Cerebellar nuclear complex (tissue), 1 donor: ENCODE data around the gene CD96.
"Not testable (repeated sequence)": the region's sequence is repeated elsewhere in the genome, so short reads cannot be mapped to it uniquely, and the experiment has no call there.

Source experiments
- DNase-seq, 2 experiments: peaks; one replicate each; lab custom pipeline; 2025; lab: John Stamatoyannopoulos, UW

The CD96 gene

GRCh38 chr3:111627092-111627491, 85.1 kb downstream of the CD96 start:
- no peak for DNase-seq

DNA sequence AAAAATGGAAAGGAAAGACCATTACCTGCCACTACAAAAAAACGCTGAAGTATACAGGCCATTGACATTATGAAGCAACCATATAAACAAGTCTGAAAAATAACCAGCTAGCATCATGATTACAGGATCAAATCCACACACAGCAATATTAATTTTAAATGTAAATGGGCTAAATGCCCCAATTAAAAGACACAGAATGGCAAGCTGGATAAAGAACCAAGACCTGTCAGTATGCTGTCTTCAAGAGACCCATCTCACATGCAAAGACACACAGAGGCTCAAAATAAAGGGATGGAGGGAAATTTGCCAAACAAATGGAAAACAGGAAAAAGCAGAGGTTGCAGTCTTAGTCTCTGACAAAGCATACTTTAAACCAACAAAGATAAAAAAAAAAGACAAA, 87.0 kb downstream of the CD96 start:
- DNase-seq: not testable (repeated sequence)

GRCh38 chr3:111630638-111631037, 88.6 kb downstream of the CD96 start:
- not testable (repeated sequence) for DNase-seq

GRCh38 chr3:111635403-111635802, 93.4 kb downstream of the CD96 start:
- no peak for DNase-seq

- DNase-seq: no peak
These were observed 94.4 kb downstream of the CD96 start for GRCh38 chr3:111636366-111636885.

GRCh38 chr3:111639316-111639715, 97.3 kb downstream of the CD96 start:
- DNase-seq: no peak

DNA sequence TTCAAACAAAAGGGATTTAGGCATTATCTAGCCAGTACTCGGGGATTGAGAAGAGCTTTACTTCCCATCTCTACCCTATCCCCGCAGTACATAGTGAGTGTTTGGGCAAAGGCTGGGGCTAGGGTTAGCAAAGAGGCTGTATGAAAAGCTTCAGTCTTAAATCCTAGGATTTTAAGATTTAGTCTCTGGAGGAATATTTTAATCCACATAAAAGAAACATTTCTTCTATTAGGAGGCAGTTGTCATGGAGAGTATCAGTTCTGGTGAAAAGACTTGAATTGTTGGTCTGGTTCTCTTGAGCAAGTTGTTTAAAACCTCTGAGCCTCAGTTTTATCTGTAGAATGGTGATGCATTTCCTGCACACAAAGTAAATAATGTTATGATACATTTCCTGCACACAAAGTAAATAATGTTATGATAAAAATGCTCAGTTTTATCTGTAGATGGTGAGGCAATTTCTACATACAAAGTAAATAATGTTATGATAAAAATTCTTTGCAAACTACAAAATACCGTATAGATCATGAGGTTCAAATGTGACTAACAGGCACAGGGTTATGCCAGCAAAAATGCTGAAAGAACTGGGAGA, 107.1 kb downstream of the CD96 start:
- no peak for DNase-seq

- no peak for DNase-seq
These were observed 108.6 kb downstream of the CD96 start for GRCh38 chr3:111650378-111651275.

DNA sequence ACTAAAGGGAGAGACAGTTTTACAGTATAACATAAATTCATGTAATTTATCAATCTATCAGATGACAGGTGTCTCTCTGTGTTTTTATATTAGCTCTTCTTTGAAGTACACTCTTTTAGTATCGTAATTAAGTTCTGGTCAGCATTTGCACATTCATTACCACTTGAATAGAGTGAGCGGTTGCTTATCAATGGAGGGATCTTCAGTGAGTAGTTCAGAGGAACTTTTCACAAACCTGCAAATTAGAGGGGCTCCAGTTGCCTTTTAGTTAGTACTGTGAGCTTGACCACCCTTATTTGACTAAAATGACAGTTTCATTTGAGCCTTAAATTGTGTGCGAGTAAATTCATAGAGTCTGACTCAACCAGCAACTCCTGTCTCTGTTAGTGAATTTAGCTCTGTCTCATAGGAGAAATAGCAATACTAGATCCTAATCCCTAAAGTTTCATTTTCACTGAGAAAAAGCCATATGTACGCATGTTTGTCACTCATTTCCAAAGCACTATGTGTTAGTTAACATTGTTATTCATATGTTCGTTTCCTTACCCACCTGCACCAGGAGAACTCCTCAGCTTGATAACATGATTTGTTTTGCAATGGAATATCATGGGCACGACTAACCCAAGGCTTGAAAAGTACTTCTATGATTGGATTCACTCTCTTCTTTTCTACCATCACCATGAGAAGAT, 110.6 kb downstream of the CD96 start:
- DNase-seq: no peak

GRCh38 chr3:111653766-111654165, 111.8 kb downstream of the CD96 start:
- DNase-seq: no peak

DNA sequence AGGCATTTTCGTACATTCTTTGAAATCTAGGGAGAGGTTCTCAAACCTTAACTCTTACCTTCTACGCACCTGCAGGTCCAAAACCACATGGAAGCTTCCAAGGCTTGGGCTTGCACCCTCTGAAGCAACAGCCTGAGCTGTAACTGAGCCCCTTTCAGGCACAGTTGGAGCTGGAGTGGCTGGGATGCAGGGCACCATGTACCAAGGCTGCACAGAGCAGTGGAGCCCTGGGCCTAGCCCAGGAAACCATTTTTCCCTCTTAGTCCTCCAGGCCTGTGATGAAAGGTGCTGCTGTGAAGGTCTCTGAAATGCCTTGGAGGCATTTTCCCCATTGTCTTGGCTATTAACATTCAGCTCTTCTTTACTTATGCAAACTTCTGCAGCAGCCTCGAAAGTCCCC, 120.0 kb downstream of the CD96 start:
- DNase-seq: no peak

DNA sequence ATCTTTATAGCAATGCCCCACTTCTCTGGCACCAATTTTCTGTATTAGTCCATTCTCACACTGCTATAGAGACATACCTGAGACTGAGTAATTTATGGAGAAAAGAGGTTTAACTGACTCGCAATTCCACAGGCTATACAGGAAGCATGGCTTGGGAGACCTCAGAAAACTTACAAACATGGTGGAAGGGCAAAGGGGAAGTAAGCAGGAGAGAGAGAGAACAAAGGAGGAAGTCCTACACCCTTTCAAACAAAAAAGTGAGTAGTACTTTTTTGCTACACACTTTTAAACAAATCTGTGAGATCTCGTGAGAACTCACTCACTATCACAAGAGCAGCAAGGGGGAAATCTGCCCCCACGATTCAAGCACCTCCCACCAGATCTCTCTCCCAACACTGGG, 120.9 kb downstream of the CD96 start:
- no peak for DNase-seq

- no peak for DNase-seq
These were observed 124.2 kb downstream of the CD96 start for GRCh38 chr3:111666041-111666735.

- DNase-seq: no peak
These were observed 125.2 kb downstream of the CD96 start for GRCh38 chr3:111667170-111667569.

DNA sequence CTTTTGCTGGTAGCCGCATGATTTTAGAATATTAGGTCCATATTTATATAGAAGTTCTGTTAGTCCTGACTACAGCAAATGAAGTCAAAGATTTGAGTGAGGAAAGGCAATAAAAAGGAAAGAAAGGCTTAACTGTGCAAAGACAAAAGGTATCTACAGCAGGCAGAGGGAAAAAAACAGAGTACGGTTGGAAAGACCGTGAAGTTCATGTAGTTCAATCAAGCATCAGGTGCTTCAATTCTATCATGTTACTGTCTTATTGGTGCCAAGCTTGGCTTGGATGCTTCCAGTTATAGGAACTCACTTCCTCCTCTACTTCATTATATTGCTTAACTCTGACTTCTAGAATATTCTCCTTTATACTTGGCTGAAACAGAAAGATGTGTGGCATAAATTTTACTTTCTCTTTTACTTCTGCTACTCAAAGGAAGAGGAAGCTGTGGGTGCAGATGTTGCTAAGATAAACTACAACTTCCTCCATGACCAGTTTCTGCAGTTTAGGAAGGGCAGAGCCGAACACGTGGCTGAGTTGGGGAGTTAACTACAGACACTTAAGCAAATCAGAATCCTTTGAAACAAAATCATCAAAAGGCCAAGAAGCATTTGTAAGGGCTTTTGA, 125.7 kb downstream of the CD96 start:
- no peak for DNase-seq

DNA sequence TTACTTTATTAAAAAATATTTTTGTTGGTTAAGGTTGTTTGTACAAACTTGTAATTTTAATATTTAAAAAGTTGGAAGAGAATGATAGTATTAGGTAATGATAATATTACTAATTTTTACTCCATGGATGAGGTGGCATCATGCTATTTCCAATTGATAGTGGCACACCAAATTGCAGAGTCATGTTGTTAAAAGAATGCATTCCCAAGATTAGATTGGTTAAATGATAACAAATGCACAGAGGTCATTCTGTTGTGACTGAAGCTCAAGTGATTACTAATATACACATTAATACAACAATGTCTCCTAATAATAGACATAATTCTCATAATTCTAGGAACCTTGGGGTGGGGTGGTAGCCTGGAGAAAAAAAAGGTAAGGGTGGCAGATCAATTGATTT, 126.3 kb downstream of the CD96 start:
- DNase-seq: no peak

- DNase-seq: peak in 1 of 2 experiments; percentile 34
These were observed 127.0 kb downstream of the CD96 start for GRCh38 chr3:111668888-111669488.

- DNase-seq: no peak
These were observed 128.1 kb downstream of the CD96 start for GRCh38 chr3:111669926-111670630.

DNA sequence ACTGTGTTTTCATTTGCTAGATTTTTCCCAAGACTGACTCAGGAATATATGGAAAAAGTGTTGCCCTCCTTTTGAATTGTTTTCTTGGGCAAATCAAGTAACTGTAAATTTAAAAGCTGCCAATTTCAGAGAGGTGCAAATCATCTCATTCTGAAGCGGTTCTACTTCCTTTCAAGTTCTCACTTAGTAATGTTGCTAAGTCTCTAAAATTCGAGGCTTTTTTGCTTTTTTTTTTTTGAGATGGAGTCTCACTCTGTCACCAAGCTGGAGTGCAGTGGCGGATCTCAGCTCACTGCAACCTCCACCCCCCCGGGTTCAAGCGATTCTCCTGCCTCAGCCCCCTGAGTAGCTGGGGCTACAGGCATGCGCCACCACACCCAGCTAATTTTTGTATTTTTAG, 130.5 kb downstream of the CD96 start:
- DNase-seq: not testable (repeated sequence)

DNA sequence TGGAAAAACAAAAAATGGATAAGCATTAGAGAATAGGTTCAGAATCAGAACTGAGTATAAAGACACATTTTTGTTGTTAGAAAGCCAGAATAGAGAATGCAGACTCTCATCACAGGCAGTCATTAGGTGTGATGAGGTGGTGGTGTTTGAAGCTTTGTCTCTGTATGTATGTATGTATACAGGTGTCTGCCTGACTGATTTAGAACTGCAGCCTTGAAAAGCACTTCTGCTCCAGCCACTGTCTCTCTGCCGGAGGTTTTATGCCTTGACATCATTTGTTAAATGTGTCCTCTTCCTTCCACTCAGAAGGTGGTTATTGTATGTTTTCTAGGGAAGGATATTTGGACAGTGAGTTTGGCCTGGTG, 133.8 kb downstream of the CD96 start:
- DNase-seq: no peak
